ENCODE data around the gene TPGS1.
A peak's percentile ranks its signal among the peaks of the same experiment; 100 is the strongest.
"Not testable (repeated sequence)": the region's sequence is repeated elsewhere in the genome, so short reads cannot be mapped to it uniquely, and the experiment has no call there.

TPGS1 gene

DNA sequence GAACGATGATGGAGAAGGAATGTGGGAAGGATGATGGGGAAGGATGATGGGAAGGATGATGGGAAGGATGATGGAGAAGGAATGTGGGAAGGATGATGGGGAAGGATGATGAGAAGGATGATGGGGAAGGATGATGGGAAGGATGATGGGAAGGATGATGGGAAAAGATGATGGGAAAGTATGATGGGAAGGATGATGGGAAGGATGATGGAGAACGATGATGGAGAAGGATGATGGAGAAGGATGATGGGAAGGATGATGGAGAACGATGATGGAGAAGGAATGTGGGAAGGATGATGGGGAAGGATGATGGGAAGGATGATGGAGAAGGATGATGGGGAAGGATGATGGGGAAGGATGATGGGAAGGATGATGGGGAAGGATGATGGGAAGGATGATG, 26.2 kb upstream of the TPGS1 start:
- peaks cover 12% of the 10 kb centered on the region for H3K4me1 ChIP-seq (ENCODE audit: control insufficient read depth, insufficient read depth, low read length)

DNA sequence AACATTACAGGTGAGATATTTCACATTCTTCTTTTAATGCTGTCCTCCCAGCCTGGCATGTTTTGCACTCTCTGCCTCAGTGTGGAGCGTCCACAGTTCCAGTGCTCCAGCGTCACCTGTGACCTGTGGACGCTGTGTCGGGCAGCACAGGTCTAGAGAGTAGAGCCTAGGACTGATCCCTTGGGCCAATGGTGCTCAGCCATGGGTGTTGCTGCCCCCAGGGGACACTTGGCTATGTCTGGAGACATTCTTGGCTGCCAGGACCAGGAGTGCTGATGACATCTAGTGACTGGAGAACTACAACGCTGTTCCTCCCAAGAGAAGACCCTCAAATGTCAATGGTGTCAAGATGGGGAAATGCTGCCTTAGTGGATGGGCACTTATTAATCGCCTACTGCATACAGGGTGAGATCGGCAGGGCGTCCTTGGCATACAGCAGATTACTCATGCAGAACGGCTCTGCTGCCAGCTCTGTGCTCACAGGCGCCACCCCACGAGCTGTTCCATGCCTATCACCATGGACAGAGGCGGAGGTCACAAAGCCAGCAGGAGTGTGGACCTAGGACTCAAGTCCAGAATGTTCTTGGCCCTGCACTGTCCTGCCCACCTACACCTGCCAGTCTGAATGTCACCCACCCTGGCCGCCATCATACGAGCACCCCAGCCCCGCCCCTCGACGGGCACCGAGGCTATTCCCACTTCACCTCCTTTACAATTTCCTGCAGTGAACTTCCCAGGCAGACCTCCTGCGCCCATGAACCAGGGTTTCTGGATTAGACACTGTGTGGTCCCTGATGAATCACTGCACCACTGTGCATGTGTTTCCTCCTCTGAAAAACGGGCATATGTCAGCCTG, 24.9 kb upstream of the TPGS1 start:
- Histone ChIP-seq H3K4me3 (ENCODE audit: low read length) (no peak overlapping the region), H3K4me1 (ENCODE audit: control insufficient read depth, insufficient read depth, low read length) (peaks cover 14% of the 10 kb centered on the region), H3K9ac (ENCODE audit: low read depth, low read length) (no peak overlapping the region), H3K9me3 (replicated peaks; ENCODE audit: low read length) (no peaks in the 10 kb centered on the region), H3K36me3 (ENCODE audit: insufficient read depth, low read length) (no peaks in the 10 kb centered on the region), H3K4me2 (ENCODE audit: low read length) (no peak overlapping the region), H3K27me3 (ENCODE audit: control insufficient read depth, insufficient read depth, low read length) (peaks cover 11% of the 10 kb centered on the region)

More for the DNA sequence above, 26.2 kb upstream of the TPGS1 start:
- not testable (repeated sequence) for H3K4me2 ChIP-seq (ENCODE audit: low read length); H3K36me3 ChIP-seq (ENCODE audit: insufficient read depth, low read length); H3K4me3 ChIP-seq (ENCODE audit: low read length); H3K9ac ChIP-seq (ENCODE audit: low read depth, low read length); H3K27me3 ChIP-seq (ENCODE audit: control insufficient read depth, insufficient read depth, low read length); H3K9me3 ChIP-seq (replicated peaks; ENCODE audit: low read length)

DNA sequence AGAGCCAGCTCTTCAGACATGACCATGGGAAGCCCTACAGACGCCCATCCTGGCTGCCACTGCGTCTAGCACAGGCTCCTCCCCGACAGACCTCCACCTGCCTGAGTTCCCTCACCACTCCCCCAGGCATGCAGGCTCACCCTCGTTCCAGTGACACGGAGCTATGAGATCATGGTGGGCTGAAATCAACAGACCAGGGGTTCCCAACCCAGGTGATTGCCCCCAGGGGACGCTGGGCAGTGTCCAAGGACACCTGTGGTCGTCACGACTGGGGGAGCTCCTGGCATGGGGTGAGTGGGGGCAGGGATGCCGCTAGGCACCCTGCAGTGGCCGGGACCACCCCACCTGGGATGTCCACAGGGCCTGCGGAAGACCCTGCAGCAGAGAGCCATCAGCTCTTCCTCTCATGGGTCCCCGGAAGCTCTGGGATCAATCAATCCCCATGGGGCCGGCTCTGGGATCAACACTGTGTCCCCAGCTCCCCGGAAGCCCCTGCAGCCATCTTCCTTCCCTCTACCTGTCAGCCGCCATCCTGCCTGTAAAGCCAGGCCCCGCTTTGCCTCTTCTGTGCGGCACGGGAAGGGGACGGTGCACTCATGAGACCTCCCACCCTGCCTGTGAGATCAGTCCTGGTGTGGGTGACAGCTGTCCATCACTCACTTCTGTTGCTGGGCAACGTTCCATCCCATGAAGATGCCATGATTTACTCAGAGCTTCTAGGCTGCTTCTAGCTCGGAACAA, 23.8 kb upstream of the TPGS1 start:
- Histone ChIP-seq H3K27me3 (ENCODE audit: control insufficient read depth, insufficient read depth, low read length) (peaks cover 11% of the 10 kb centered on the region), H3K4me1 (ENCODE audit: control insufficient read depth, insufficient read depth, low read length) (peaks cover 14% of the 10 kb centered on the region), H3K4me2 (ENCODE audit: low read length) (no peak overlapping the region), H3K36me3 (ENCODE audit: insufficient read depth, low read length) (no peaks in the 10 kb centered on the region), H3K9me3 (replicated peaks; ENCODE audit: low read length) (no peaks in the 10 kb centered on the region), H3K9ac (ENCODE audit: low read depth, low read length) (no peak overlapping the region), H3K4me3 (ENCODE audit: low read length) (no peak overlapping the region)

DNA sequence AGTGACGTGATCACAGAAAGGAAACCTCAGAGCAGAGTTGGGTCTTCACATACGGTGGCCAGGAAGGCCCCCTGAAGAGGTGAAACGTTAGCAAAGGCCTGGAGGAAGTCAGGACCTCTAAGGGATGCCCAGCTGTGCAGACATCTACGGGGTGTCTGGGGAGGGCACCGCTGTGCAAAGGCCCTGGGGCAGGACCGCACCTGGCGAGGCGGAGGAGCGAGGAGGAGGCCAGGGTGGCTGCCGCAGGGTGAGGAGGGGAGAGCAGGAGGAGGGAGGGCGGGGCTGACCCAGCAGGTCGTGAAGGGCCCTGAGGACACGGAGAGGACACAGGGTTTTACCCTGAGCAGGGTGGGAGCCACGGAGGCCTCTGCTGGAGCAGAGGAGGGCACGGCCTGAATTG, 22.8 kb upstream of the TPGS1 start:
- H3K36me3 ChIP-seq (ENCODE audit: insufficient read depth, low read length) = no peaks in the 10 kb centered on the region
- peaks cover 11% of the 10 kb centered on the region for H3K27me3 ChIP-seq (ENCODE audit: control insufficient read depth, insufficient read depth, low read length)
- no peak overlapping the region for H3K9ac ChIP-seq (ENCODE audit: low read depth, low read length)
- H3K4me3 ChIP-seq (ENCODE audit: low read length) = no peak overlapping the region
- H3K4me2 ChIP-seq (ENCODE audit: low read length) = no peak overlapping the region
- no peaks in the 10 kb centered on the region for H3K9me3 ChIP-seq (replicated peaks; ENCODE audit: low read length)
- peaks cover 15% of the 10 kb centered on the region for H3K4me1 ChIP-seq (ENCODE audit: control insufficient read depth, insufficient read depth, low read length)

DNA sequence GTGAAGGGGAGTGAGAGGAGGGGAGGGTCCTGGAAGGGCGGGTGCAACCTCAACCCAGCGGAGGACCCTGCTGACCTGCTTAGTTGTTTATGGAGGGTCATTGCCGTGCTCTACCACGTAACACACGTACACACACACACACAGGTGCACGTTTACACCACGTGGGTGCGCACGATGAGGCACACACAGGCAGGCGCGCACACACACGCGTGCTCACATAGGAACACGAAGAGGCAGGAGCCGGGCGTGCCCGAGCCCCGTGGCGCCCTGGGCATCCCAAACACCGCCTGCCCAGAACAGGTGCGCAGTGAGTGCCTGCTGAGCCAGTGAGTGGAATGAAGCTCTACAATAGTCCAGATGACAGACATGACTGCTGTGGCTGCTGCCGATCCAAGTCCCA, 22.2 kb upstream of the TPGS1 start:
- Histone ChIP-seq H3K4me2 (ENCODE audit: low read length) (peak overlapping the region; percentile 60), H3K4me1 (ENCODE audit: control insufficient read depth, insufficient read depth, low read length) (peaks cover 18% of the 10 kb centered on the region), H3K4me3 (ENCODE audit: low read length) (peak overlapping the region; percentile 55), H3K27me3 (ENCODE audit: control insufficient read depth, insufficient read depth, low read length) (peaks cover 11% of the 10 kb centered on the region), H3K9me3 (replicated peaks; ENCODE audit: low read length) (no peaks in the 10 kb centered on the region), H3K9ac (ENCODE audit: low read depth, low read length) (peak overlapping the region; percentile 50), H3K36me3 (ENCODE audit: insufficient read depth, low read length) (no peaks in the 10 kb centered on the region)

DNA sequence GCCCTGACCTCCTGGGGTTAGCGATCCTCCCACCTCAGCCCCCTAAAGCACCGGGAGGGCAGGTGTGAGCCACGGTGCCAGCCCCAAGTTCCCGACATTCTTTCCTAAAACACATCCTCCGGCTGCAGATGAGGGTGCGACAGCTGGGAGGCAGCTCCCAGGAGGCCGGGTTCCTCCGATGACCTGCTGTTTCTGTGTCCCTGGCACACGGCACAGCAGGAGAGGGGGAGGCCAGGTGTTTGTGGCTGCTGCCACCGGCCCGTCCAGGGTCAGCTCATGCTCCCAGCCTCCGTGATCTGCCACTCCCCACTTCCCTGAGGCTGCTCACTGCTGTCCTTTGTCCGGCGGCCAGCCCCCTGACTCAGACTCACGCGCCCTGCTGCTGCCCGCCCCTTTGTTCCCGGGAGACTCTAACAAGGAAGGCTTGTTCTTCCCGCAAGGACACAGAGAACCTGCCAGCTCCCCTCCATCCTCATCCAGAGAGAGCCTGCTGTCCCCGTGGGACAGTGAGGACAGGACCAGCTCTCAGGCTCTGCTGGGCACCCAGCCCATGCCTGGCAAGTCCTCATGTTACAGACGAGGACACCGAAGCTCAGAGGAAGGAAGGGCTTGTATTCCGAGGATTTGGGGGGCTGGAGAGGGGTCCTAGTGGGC, 21.6 kb upstream of the TPGS1 start:
- Histone ChIP-seq H3K4me3 (ENCODE audit: low read length) (peak overlapping the region; percentile 55), H3K9ac (ENCODE audit: low read depth, low read length) (peak overlapping the region; percentile 50), H3K4me2 (ENCODE audit: low read length) (peak overlapping the region; percentile 60), H3K27me3 (ENCODE audit: control insufficient read depth, insufficient read depth, low read length) (peaks cover 11% of the 10 kb centered on the region), H3K9me3 (replicated peaks; ENCODE audit: low read length) (no peaks in the 10 kb centered on the region), H3K4me1 (ENCODE audit: control insufficient read depth, insufficient read depth, low read length) (peaks cover 18% of the 10 kb centered on the region), H3K36me3 (ENCODE audit: insufficient read depth, low read length) (no peaks in the 10 kb centered on the region)

DNA sequence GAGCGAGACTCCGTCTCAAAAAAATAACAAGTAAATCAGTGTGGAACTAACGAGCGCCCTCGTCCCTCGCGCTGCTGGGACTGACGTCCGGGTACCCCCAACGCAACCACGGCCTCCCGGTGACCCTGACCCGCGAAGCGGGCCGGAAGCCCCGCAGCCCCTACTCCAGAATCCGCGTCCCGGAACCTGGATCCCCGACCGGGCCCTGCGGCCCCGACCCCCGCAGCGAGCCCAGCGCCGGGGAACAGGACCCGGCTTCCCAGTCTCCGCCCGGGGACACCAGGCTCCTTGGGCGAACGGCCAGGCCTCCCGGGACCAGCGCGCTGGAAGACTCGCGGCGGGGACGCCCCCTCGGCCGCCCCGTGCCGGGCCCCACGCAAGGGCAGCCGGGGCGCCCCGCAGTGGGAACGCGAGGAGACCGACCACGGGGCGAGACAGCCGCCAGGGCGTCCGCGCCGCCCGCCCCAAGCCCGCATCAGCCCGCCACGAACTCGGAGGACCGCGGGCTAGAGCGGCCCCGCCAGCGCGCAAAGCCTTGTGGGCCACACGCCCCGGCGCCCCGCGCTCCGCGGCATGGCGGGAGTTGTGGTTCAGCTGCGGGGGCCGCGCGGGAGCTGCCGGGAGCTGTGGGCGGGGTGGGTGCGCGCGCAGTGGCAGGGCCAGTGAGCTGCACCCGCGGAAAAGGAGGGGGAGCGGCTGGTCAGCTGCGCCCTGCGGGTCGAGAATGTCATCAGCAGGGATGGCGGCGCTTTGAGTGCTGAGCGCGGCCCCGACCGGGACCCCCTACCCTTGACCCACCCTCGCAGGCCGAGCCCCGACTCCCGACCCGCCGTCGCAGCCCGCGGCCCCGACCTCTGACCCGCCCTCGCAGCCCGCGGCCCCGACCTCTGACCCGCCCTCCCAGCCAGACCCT, 18.5 kb upstream of the TPGS1 start:
- Histone ChIP-seq H3K4me3 (ENCODE audit: low read length) (peak overlapping the region; percentile 93), H3K4me2 (ENCODE audit: low read length) (peak overlapping the region; percentile 99), H3K27me3 (ENCODE audit: control insufficient read depth, insufficient read depth, low read length) (peaks cover 11% of the 10 kb centered on the region), H3K9me3 (replicated peaks; ENCODE audit: low read length) (no peaks in the 10 kb centered on the region), H3K9ac (ENCODE audit: low read depth, low read length) (peak overlapping the region; percentile 100), H3K4me1 (ENCODE audit: control insufficient read depth, insufficient read depth, low read length) (peaks cover 18% of the 10 kb centered on the region), H3K36me3 (ENCODE audit: insufficient read depth, low read length) (no peaks in the 10 kb centered on the region)

DNA sequence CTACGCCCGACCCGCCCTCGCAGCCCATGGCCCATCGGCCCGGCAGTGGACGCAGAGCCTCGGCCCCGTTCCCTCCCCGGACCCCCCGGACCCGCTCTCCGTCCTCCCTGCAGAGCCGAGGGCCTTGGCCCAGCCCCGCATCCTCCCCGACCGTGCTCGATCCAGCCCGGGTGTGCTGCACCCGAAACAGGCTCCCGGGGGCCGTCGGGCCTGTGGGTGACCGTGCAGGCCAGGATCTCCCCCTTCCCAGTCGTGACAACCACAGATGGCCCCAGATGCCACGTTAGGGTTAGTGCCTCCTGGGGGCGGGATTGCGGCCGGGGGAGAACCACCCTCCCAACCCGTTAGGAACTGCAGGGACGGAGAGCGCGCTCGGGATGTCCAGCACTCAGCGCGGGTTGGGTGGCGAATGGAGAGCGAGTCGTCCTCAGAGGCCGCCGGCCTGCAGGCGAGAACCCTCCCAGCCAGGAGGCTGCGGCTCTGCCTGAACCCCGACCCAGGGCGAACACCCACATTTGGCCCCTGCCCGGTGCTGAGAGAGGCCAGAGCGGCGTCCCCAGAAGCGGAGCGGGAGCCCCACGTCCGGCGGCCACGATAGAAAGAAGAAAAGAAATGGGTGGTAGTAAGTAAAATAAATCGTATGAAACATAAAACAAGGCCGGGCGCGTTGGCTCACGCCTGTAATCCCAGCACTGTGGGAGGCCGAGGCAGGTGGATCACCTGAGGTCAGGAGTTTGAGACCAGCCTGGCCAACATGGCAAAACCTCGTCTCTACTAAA, 17.7 kb upstream of the TPGS1 start:
- Histone ChIP-seq H3K4me3 (ENCODE audit: low read length) (peak overlapping the region; percentile 93), H3K27me3 (ENCODE audit: control insufficient read depth, insufficient read depth, low read length) (peaks cover 11% of the 10 kb centered on the region), H3K9ac (ENCODE audit: low read depth, low read length) (peak overlapping the region; percentile 100), H3K4me2 (ENCODE audit: low read length) (peak overlapping the region; percentile 99), H3K4me1 (ENCODE audit: control insufficient read depth, insufficient read depth, low read length) (peaks cover 18% of the 10 kb centered on the region), H3K9me3 (replicated peaks; ENCODE audit: low read length) (no peaks in the 10 kb centered on the region), H3K36me3 (ENCODE audit: insufficient read depth, low read length) (no peaks in the 10 kb centered on the region)

DNA sequence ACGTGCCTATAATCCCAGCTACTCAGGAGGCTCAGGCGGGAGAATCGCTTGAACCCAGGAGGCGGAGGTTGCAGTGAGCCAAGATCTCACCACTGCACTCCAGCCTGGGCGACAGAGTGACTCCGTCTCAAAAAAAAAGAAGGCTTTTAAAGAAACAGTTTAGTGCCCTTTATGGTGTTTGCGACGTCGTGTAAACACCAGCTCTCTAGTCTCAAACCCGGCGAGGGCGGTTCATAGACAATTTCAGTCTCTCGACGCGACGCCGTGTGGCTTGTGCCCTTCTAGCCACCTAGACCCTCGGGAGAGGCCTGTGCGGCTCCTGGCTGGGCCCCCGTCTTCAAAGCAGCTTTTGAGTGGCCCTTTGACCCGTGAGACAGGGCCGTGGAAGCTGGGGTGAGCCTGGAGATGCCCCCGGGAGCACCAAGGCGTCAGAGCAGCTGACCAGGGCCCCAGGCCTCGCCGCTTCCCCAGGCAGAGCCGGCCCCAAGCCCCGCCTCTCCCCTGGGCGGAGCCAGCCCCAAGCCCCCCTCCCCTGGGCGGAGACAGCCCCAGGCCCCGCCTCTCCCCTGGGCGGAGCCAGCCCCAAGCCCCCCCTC, 16.1 kb upstream of the TPGS1 start:
- Histone ChIP-seq H3K36me3 (ENCODE audit: insufficient read depth, low read length) (no peaks in the 10 kb centered on the region), H3K27me3 (ENCODE audit: control insufficient read depth, insufficient read depth, low read length) (peaks cover 4% of the 10 kb centered on the region), H3K4me3 (ENCODE audit: low read length) (no peak overlapping the region), H3K4me1 (ENCODE audit: control insufficient read depth, insufficient read depth, low read length) (peaks cover 7% of the 10 kb centered on the region), H3K4me2 (ENCODE audit: low read length) (no peak overlapping the region), H3K9ac (ENCODE audit: low read depth, low read length) (no peak overlapping the region), H3K9me3 (replicated peaks; ENCODE audit: low read length) (no peaks in the 10 kb centered on the region)

DNA sequence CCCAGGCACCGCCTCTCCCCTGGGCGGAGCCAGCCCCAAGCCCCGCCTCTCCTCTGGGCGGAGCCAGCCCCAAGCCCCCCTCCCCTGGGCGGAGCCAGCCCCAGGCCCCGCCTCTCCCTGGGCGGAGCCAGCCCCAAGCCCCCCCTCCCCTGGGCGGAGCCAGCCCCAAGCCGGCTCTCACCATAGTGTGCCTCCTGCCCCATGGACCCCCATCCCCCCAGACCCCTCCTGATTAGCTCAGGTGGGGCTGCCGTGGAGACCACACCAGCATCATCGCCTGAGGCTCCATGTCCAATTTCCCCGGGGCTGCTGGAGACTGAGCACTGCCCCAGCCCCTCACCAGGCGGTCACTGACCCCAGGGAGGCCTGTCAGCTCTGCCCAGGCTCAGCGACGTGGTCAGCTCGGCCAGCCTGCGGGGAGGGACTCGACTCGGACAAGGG, 15.2 kb upstream of the TPGS1 start:
- Histone ChIP-seq H3K4me3 (ENCODE audit: low read length) (no peak overlapping the region), H3K9ac (ENCODE audit: low read depth, low read length) (no peak overlapping the region), H3K9me3 (replicated peaks; ENCODE audit: low read length) (no peaks in the 10 kb centered on the region), H3K36me3 (ENCODE audit: insufficient read depth, low read length) (no peaks in the 10 kb centered on the region), H3K4me1 (ENCODE audit: control insufficient read depth, insufficient read depth, low read length) (peaks cover 7% of the 10 kb centered on the region), H3K27me3 (ENCODE audit: control insufficient read depth, insufficient read depth, low read length) (peaks cover 3% of the 10 kb centered on the region), H3K4me2 (ENCODE audit: low read length) (no peak overlapping the region)

Measured in skeletal muscle satellite cell (primary cell).